Measurements from ENCODE around the gene TRIM25. TPM values are rescaled to one million over a fixed set of nuclear protein-coding genes. Genes with fewer than 3 reads are reported as not detected.
A peak's percentile ranks its signal among the peaks of the same experiment; 100 is the strongest.

Gene TRIM25, protein sequence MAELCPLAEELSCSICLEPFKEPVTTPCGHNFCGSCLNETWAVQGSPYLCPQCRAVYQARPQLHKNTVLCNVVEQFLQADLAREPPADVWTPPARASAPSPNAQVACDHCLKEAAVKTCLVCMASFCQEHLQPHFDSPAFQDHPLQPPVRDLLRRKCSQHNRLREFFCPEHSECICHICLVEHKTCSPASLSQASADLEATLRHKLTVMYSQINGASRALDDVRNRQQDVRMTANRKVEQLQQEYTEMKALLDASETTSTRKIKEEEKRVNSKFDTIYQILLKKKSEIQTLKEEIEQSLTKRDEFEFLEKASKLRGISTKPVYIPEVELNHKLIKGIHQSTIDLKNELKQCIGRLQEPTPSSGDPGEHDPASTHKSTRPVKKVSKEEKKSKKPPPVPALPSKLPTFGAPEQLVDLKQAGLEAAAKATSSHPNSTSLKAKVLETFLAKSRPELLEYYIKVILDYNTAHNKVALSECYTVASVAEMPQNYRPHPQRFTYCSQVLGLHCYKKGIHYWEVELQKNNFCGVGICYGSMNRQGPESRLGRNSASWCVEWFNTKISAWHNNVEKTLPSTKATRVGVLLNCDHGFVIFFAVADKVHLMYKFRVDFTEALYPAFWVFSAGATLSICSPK
- 17.2 TPM for total RNA-seq
- long read RNA-seq, full-length matches to known transcripts, result 2 of 4 reads
- long read RNA-seq, partial matches to known transcripts, result 0 of 4 reads
- long read RNA-seq, other reads (novel, unspliced or antisense), result 2 of 4 reads

DNA sequence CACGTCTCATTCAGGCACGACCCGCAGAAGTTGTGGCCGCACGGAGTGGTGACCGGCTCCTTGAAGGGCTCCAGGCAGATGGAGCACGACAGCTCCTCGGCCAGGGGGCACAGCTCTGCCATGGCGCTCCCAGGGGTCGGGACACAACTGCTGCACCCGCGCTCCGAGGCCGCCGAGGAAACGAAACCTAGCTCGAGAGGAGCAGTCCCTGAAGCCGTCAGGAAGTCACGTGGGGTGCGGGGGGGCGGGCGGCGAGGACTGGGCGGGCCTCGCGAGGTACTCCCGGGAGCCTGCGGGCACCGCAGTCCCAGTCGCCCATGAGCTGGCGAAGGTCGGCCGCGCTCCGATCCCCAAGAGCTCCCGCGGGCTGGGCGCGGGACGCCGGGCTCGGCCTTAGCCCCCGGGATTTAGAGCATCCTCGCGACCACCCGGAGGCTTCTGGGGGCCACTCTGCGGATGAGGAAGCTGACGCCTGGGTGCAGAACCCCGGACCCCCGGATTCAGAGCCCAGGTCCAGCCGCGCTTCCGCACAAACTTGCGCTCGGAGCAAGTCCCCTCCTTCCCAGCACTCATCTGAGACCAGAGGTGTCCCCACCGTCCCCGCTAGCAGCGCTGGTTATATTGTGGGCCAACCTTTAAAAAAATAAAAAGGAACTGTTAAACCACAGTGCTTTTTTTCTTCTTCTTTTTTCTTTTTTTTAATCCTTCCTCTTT lies at the start of gene TRIM25:
TSS of gene TRIM25 (minus strand) at position 183 of the 714 bp plus-strand sequence. CDS start at position 122, 61 bp downstream.
- Histone ChIP-seq H3K4me3 (peak within 1 kb of the TSS; percentile 95), H3K36me3 (no peaks in the 10 kb centered on the region), H3K4me1 (peaks cover 72% of the 10 kb centered on the region), H3K27me3 (ENCODE audit: low read depth) (no peaks in the 10 kb centered on the region), H3K9me3 (replicated peaks) (no peaks in the 10 kb centered on the region), H3K27ac (replicated peaks) (peak within 1 kb of the TSS; percentile 96)
- peak; percentile 95 for DNase-seq
- intact Hi-C loops (cut with micrococcal nuclease), result no loop called here
- TF ChIP-seq CTCF (IDR thresholded peaks at IDR 0.05; ENCODE audit: borderline replicate concordance), result no peak

GRCh38 chr17:56960596-56961538 lies 47.0 kb upstream of the TRIM25 start, which contains the start of gene COIL:
TSS of gene COIL (minus strand) at chr17:56961050. CDS start at chr17:56961019, 31 bp downstream.
- H3K9me3 ChIP-seq (replicated peaks), result no peaks in the 10 kb centered on the region
- H3K4me3 ChIP-seq, result peak within 1 kb of the TSS; percentile 90
- intact Hi-C loops (cut with micrococcal nuclease), result no loop called here
- no peaks in the 10 kb centered on the region for H3K27me3 ChIP-seq (ENCODE audit: low read depth)
- peak within 1 kb of the TSS; percentile 90 for H3K27ac ChIP-seq (replicated peaks)
- DNase-seq, result peak; percentile 91
- TF ChIP-seq CTCF (IDR thresholded peaks at IDR 0.05; ENCODE audit: borderline replicate concordance), result peak; percentile 100
- no peaks in the 10 kb centered on the region for H3K36me3 ChIP-seq
- H3K4me1 ChIP-seq, result peaks cover 25% of the 10 kb centered on the region

- TF ChIP-seq CTCF (IDR thresholded peaks at IDR 0.05; ENCODE audit: borderline replicate concordance), result no peak
- Histone ChIP-seq H3K27me3 (ENCODE audit: low read depth) (no peaks in the 10 kb centered on the region), H3K27ac (replicated peaks) (no peak overlapping the region), H3K36me3 (no peaks in the 10 kb centered on the region), H3K4me1 (peaks cover 25% of the 10 kb centered on the region), H3K4me3 (no peak overlapping the region), H3K9me3 (replicated peaks) (no peaks in the 10 kb centered on the region)
- intact Hi-C loops (cut with micrococcal nuclease), result no loop called here
- DNase-seq, result no peak
Measured at GRCh38 chr17:56956992-56957391, 43.1 kb upstream of the TRIM25 start.

GRCh38 chr17:56949595-56949994 lies 35.7 kb upstream of the TRIM25 start:
- no peak overlapping the region for H3K27ac ChIP-seq (replicated peaks)
- no peaks in the 10 kb centered on the region for H3K27me3 ChIP-seq (ENCODE audit: low read depth)
- DNase-seq, result no peak
- peaks cover 5% of the 10 kb centered on the region for H3K4me1 ChIP-seq
- no peak for TF ChIP-seq CTCF (IDR thresholded peaks at IDR 0.05; ENCODE audit: borderline replicate concordance)
- intact Hi-C loops (cut with micrococcal nuclease), result no loop called here
- peaks cover 53% of the 10 kb centered on the region for H3K36me3 ChIP-seq
- no peak overlapping the region for H3K4me3 ChIP-seq
- H3K9me3 ChIP-seq (replicated peaks), result no peaks in the 10 kb centered on the region

All from left ventricle myocardium inferior (tissue), 1 donor.